HEK293 (cell line): ENCODE results near the gene AMBRA1.

Source experiments
- CTCF ChIA-PET: fragments of 350-600 bp; formaldehyde crosslinking; extraction: SDS; loops from one replicate; lab custom pipeline; 2021; ENCODE audit warnings: antibody characterized with exemption; lab: Yijun Ruan, JAX
- POLR2A ChIA-PET: fragments of 300-600 bp; formaldehyde crosslinking; extraction: SDS; loops from one replicate; lab custom pipeline; 2020; ENCODE audit warnings: antibody characterized with exemption, inconsistent platforms; lab: Yijun Ruan, JAX
- H3K27ac ChIP-seq: fragments of 200-500 bp; sonication (Bioruptor generic); 2 replicates; pipeline ENCODE4 v1.5.1; 2014; ENCODE audit warnings: low read depth, low read length, control low read depth, inconsistent platforms; ENCODE audit errors: extremely low read depth
- H3K36me3 ChIP-seq, 2 experiments: fragments of 200-500 bp in 1 of 2; sonication (Bioruptor generic) in 1 of 2; 1 replicate in 1 of 2; 2 replicates in 1 of 2; pipeline ENCODE4 v1.5.1; 2014 to 2017; ENCODE audit warnings: inconsistent platforms in 2 of 2, low read length in 2 of 2; ENCODE audit not compliant: control insufficient read depth in 2 of 2, insufficient read depth in 1 of 2
- H3K4me1 ChIP-seq: fragments of 200-500 bp; sonication (Bioruptor generic); 2 replicates; pipeline ENCODE4 v1.5.1; 2014; ENCODE audit warnings: mild to moderate bottlenecking, low read length, inconsistent platforms; ENCODE audit not compliant: control insufficient read depth, insufficient read depth
- H3K4me3 ChIP-seq: 2 replicates; pipeline ENCODE4 v1.5.1; 2011; ENCODE audit warnings: low read depth, mild to moderate bottlenecking, control low read depth, low read length, moderate library complexity
- H3K9me3 ChIP-seq: fragments of 200-500 bp; sonication (Bioruptor generic); 2 replicates; pipeline ENCODE4 v1.5.1; 2014; ENCODE audit warnings: low read depth, low read length, inconsistent platforms; ENCODE audit not compliant: control insufficient read depth, insufficient read depth
- MYNN ChIP-seq: fragments of 450-650 bp; formaldehyde crosslinking; IDR thresholded peaks from 2 replicates; pipeline ENCODE4 v1.5.1; 2016; ENCODE audit warnings: missing biosample characterization, missing genetic modification characterization, borderline replicate concordance
- PRDM4 ChIP-seq: fragments of 450-650 bp; formaldehyde crosslinking; IDR thresholded peaks from 2 replicates; pipeline ENCODE4 v1.5.1; 2017; ENCODE audit warnings: missing biosample characterization, missing genetic modification characterization
- SALL2 ChIP-seq: fragments of 450-650 bp; formaldehyde crosslinking; IDR thresholded peaks from 2 replicates; pipeline ENCODE4 v1.5.0; 2017; ENCODE audit warnings: missing biosample characterization, mild to moderate bottlenecking, missing genetic modification characterization, borderline replicate concordance
- YY1 ChIP-seq: fragments of 450-650 bp; formaldehyde crosslinking; IDR thresholded peaks from 2 replicates; pipeline ENCODE4 v1.5.1; 2018; ENCODE audit warnings: missing biosample characterization, missing genetic modification characterization
- ZBTB26 ChIP-seq: fragments of 450-650 bp; formaldehyde crosslinking; optimal IDR thresholded peaks from 2 replicates; pipeline ENCODE3; 2016; ENCODE audit warnings: missing biosample characterization, mild to moderate bottlenecking, missing genetic modification characterization
- ZBTB49 ChIP-seq: fragments of 450-650 bp; formaldehyde crosslinking; IDR thresholded peaks from 2 replicates; pipeline ENCODE4 v1.5.1; 2016; ENCODE audit warnings: missing biosample characterization, missing genetic modification characterization, low read depth
- ZNF138 ChIP-seq: fragments of 450-650 bp; formaldehyde crosslinking; IDR thresholded peaks from 2 replicates; pipeline ENCODE4 v1.5.1; 2016; ENCODE audit warnings: missing biosample characterization, missing genetic modification characterization, borderline replicate concordance
- ZNF175 ChIP-seq: fragments of 450-650 bp; formaldehyde crosslinking; IDR thresholded peaks from 2 replicates; pipeline ENCODE4 v1.5.1; 2016; ENCODE audit warnings: missing biosample characterization, missing genetic modification characterization
- ZNF221 ChIP-seq: fragments of 450-650 bp; formaldehyde crosslinking; IDR thresholded peaks from 2 replicates; pipeline ENCODE4 v1.5.1; 2017; ENCODE audit warnings: missing biosample characterization, missing genetic modification characterization, borderline replicate concordance
- ZNF292 ChIP-seq: fragments of 450-650 bp; formaldehyde crosslinking; IDR thresholded peaks from 2 replicates; pipeline ENCODE4 v1.5.1; 2016; ENCODE audit warnings: low read depth, missing biosample characterization, missing genetic modification characterization, borderline replicate concordance
- ZNF510 ChIP-seq: fragments of 450-650 bp; formaldehyde crosslinking; IDR thresholded peaks from 2 replicates; pipeline ENCODE4 v1.5.1; 2018; ENCODE audit warnings: mild to moderate bottlenecking, missing genetic modification characterization, missing biosample characterization; ENCODE audit not compliant: insufficient replicate concordance
- ZNF514 ChIP-seq: fragments of 450-650 bp; formaldehyde crosslinking; IDR thresholded peaks from 2 replicates; pipeline ENCODE4 v1.5.1; 2016; ENCODE audit warnings: missing biosample characterization, missing genetic modification characterization
- ZNF558 ChIP-seq: fragments of 450-650 bp; formaldehyde crosslinking; IDR thresholded peaks from 2 replicates; pipeline ENCODE4 v1.5.1; 2016; ENCODE audit warnings: missing biosample characterization, missing genetic modification characterization
- ZNF654 ChIP-seq: fragments of 450-650 bp; formaldehyde crosslinking; IDR thresholded peaks from 2 replicates; pipeline ENCODE4 v1.5.1; 2016; ENCODE audit warnings: low read depth, missing biosample characterization, missing genetic modification characterization
- ZNF704 ChIP-seq: fragments of 450-650 bp; formaldehyde crosslinking; IDR thresholded peaks from 2 replicates; pipeline ENCODE4 v1.5.1; 2016; ENCODE audit warnings: missing biosample characterization, missing genetic modification characterization
- ZNF843 ChIP-seq: fragments of 450-650 bp; formaldehyde crosslinking; IDR thresholded peaks from 2 replicates; pipeline ENCODE4 v1.5.1; 2016; ENCODE audit warnings: missing biosample characterization, missing genetic modification characterization
- TF ChIP-seq, protein P1 (sequence below): fragments of 450-650 bp; formaldehyde crosslinking; IDR thresholded peaks from 2 replicates; pipeline ENCODE4 v1.5.1; 2016; ENCODE audit warnings: missing biosample characterization, missing genetic modification characterization
- TF ChIP-seq, protein P2 (sequence below): fragments of 450-650 bp; formaldehyde crosslinking; IDR thresholded peaks from 2 replicates; pipeline ENCODE4 v1.5.1; 2016; ENCODE audit warnings: missing biosample characterization, missing genetic modification characterization, low read depth

AMBRA1 gene

DNA sequence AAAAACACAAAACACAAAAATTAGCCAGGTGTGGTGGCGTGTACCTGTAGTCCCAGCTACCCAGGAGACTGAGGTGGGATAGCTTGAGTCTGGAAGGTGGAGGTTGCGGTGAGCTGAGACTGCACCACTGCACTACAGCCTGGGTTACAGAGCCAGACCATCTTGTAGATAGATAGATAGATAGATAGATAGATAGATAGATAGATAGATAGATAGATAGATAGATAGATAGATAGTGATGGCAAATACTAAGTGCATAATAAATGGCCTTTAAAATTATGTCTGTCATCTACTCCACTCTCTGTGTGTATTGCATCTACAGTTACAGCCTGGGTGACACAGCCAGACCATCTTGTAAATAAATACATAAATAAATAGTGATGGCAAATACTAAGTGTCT lies 146.3 kb downstream of the AMBRA1 start:
- POLR2A ChIA-PET, result no interaction called here
- Histone ChIP-seq H3K4me1 (no peaks in the 10 kb centered on the region), H3K36me3 (peaks cover 0 to 15% of the 10 kb centered on the region in 2 experiments; a peak in 1 of 3 replicates), H3K9me3 (no peaks in the 10 kb centered on the region), H3K27ac (no peak overlapping the region), H3K4me3 (no peak overlapping the region)
- CTCF ChIA-PET, result interaction anchor here (0.6 to 0.7 kb wide), 2 partner anchors 24 to 208 kb away, joined by 3 read pairs; no protein-coding TSS in a partner anchor
- no peak for TF ChIP-seq ZNF514 (tag by site-specific recombination)
- TF ChIP-seq, protein P1, sequence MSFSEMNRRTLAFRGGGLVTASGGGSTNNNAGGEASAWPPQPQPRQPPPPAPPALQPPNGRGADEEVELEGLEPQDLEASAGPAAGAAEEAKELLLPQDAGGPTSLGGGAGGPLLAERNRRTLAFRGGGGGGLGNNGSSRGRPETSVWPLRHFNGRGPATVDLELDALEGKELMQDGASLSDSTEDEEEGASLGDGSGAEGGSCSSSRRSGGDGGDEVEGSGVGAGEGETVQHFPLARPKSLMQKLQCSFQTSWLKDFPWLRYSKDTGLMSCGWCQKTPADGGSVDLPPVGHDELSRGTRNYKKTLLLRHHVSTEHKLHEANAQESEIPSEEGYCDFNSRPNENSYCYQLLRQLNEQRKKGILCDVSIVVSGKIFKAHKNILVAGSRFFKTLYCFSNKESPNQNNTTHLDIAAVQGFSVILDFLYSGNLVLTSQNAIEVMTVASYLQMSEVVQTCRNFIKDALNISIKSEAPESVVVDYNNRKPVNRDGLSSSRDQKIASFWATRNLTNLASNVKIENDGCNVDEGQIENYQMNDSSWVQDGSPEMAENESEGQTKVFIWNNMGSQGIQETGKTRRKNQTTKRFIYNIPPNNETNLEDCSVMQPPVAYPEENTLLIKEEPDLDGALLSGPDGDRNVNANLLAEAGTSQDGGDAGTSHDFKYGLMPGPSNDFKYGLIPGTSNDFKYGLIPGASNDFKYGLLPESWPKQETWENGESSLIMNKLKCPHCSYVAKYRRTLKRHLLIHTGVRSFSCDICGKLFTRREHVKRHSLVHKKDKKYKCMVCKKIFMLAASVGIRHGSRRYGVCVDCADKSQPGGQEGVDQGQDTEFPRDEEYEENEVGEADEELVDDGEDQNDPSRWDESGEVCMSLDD, result no peak
- TF ChIP-seq ZNF221, result no peak
- TF ChIP-seq ZNF843, result no peak
- no peak for TF ChIP-seq ZNF510 (tag by site-specific recombination)
- TF ChIP-seq, protein P2, sequence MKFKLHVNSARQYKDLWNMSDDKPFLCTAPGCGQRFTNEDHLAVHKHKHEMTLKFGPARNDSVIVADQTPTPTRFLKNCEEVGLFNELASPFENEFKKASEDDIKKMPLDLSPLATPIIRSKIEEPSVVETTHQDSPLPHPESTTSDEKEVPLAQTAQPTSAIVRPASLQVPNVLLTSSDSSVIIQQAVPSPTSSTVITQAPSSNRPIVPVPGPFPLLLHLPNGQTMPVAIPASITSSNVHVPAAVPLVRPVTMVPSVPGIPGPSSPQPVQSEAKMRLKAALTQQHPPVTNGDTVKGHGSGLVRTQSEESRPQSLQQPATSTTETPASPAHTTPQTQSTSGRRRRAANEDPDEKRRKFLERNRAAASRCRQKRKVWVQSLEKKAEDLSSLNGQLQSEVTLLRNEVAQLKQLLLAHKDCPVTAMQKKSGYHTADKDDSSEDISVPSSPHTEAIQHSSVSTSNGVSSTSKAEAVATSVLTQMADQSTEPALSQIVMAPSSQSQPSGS (tag by site-specific recombination), result no peak
- TF ChIP-seq SALL2 (tag by site-specific recombination), result no peak
- TF ChIP-seq MYNN (tag by site-specific recombination), result no peak
- TF ChIP-seq ZNF704, result no peak

- TF ChIP-seq ZBTB26 (tag by site-specific recombination) (no peak), ZBTB49 (tag by site-specific recombination) (no peak), ZNF292 (tag by site-specific recombination) (no peak), ZNF138 (tag by site-specific recombination) (no peak), ZNF558 (tag by site-specific recombination) (no peak), PRDM4 (peak; percentile 91), ZNF175 (tag by site-specific recombination) (no peak), ZNF654 (tag by site-specific recombination) (peak; percentile 10; the same call in 1 of the 2 replicates), YY1 (tag by site-specific recombination) (no peak)
- Histone ChIP-seq H3K4me3 (no peak overlapping the region), H3K27ac (no peak overlapping the region), H3K9me3 (no peaks in the 10 kb centered on the region), H3K36me3 (peaks cover 0 to 24% of the 10 kb centered on the region in 2 experiments; a peak in 2 of 3 replicates), H3K4me1 (no peaks in the 10 kb centered on the region)
- ChIA-PET CTCF (interaction anchor here (0.7 to 1.4 kb wide), 5 partner anchors 14 to 716 kb away, joined by 3 to 7 read pairs (median 4); no protein-coding TSS in a partner anchor), POLR2A (interaction anchor here (0.5 kb wide), 1 partner anchor 235 kb away, joined by 3 read pairs; no protein-coding TSS in a partner anchor)
Measured at GRCh38 chr11:46445920-46446771, 147.7 kb downstream of the AMBRA1 start.
